Activated T-cell treated with anti-CD3 and anti-CD28 coated beads for 24 hours (primary cell): Measurements from ENCODE around the gene PRPH.
A peak's percentile ranks its signal among the peaks of the same experiment; 100 is the strongest.

Experiments used
- DNase-seq: peaks from one replicate; pipeline ENCODE4 v3.0.0-alpha.2; 2020; ENCODE audit warnings: low read depth

Gene PRPH

GRCh38 chr12:49346659-49347310 lies 51.8 kb downstream of the PRPH start, which contains the start of gene DNAJC22:
DNAJC22 (plus strand) TSS chr12:49346888; CDS start chr12:49348873, 1,985 bp downstream.
- DNase-seq: no peak

DNA sequence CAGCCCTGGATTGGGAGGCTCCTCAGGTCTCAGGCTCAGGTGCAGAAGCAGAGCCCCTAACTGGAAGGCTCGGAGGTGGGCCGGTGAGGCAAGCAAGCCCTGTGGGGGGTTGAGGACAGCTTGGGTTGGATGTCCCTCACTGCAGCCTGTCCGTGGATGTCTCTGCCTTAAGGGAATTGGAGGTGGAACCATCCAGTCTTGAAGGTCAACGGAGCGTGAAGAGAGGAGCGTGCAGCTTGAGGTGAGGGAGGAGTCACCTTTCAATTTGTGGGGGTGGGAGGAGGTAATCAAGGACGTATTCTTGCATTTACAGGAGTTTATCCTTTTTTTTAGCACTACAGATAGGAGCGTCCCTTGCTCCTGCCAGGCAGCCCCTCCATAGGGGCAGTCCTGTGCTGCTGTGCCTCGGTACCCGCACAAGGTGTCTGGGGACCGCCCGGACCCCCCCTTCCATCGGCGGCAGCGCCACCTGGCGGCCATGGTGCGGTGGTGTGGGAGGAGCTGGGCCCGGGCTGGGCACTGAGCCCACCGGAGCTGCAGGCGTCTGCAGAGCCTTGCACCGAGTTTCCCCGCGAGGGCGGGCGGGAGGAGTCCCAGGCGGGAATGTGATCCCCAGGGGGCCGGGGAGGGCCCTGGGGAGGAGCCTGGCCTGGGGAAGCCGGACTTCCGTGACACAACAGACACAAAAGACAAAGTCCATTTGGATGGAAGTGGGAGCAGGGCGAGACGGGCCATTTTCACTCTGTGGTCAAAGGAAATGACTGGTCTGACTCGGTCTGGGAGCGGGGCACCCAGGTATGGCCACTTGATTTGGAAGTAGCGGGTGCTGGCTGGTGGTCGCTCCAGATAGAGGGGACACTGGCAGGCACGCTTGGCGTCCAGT lies 52.6 kb downstream of the PRPH start:
- DNase-seq: peak; percentile 62
